Measurements from ENCODE around the gene KIF1B. TPM values are rescaled to one million over a fixed set of nuclear protein-coding genes. Genes with fewer than 3 reads are reported as not detected.
A peak's percentile ranks its signal among the peaks of the same experiment; 100 is the strongest.

KIF1B gene
- total RNA-seq, 1 experiment from 2014 or later, result 57.7 TPM

DNA sequence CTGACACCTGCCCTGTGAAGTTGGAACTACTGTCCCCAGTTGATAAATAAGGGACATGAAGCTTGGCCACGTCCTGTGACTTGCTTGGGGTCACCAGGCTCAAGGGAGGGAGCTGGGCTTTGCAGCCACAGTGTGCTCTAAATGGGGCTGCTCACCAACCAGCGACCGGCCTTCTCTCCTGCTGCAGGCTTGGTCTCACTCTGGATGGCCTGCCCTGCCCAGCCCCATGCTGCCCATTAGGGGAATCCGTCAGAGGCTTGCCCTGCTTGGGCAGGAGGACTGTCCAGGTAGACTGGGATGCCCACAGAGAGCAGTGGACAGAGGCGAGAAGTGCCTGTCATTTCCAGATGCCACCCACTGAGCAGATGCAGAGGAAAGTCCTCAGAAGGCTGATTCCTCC lies 218.6 kb downstream of the KIF1B start:
- Histone ChIP-seq H2BK5ac (ENCODE audit: insufficient read length, low read length) (no peak overlapping the region), H2BK15ac (ENCODE audit: low read depth, low read length) (no peak overlapping the region), H3K4me1 (ENCODE audit: insufficient read depth, low read length) (no peaks in the 10 kb centered on the region; the same call in 1 of the 2 replicates), H3K27me3 (ENCODE audit: insufficient read depth, low read length) (no peaks in the 10 kb centered on the region), H2BK12ac (ENCODE audit: insufficient read length, low read depth, low read length) (no peak overlapping the region), H3K4ac (ENCODE audit: low read depth, low read length) (no peak overlapping the region), H2BK20ac (ENCODE audit: low read depth, low read length, poor library complexity, severe bottlenecking) (no peak overlapping the region), H3K18ac (ENCODE audit: insufficient read length, low read depth, low read length) (no peak overlapping the region), H2BK120ac (ENCODE audit: low read depth, low read length, poor library complexity, severe bottlenecking) (no peak overlapping the region), H3K79me2 (ENCODE audit: insufficient read depth, low read length) (no peaks in the 10 kb centered on the region), H3K79me1 (ENCODE audit: insufficient read depth, low read depth, low read length, poor library complexity, severe bottlenecking) (no peaks in the 10 kb centered on the region), H3K56ac (ENCODE audit: insufficient read length, low read depth, low read length) (no peak overlapping the region), H3K23me2 (ENCODE audit: insufficient read length, low read depth, low read length, poor library complexity, severe bottlenecking) (peaks cover 4% of the 10 kb centered on the region), H3K9ac (ENCODE audit: extremely low read depth, insufficient read length, low read length) (no peak overlapping the region), H3T11ph (ENCODE audit: low read length) (no peak overlapping the region), H4K5ac (ENCODE audit: insufficient read length, low read depth, low read length) (no peak overlapping the region), H3K23ac (ENCODE audit: insufficient read length, low read depth, low read length) (no peak overlapping the region), H3K9me3 (ENCODE audit: control insufficient read depth, low read depth, low read length) (no peaks in the 10 kb centered on the region), H4K91ac (ENCODE audit: insufficient read length, low read depth, low read length) (no peak overlapping the region), H3K27ac (ENCODE audit: insufficient read length, low read depth, low read length) (no peak overlapping the region), H3K14ac (ENCODE audit: insufficient read depth, low read length) (no peak overlapping the region), H2AFZ (ENCODE audit: low read length) (no peak overlapping the region), H3K4me2 (ENCODE audit: insufficient read depth, insufficient read length, low read length) (no peak overlapping the region), H4K20me1 (ENCODE audit: control insufficient read depth, insufficient read depth, insufficient read length) (no peaks in the 10 kb centered on the region), H4K8ac (replicated peaks; ENCODE audit: insufficient read length, low read depth, low read length) (no peak overlapping the region), H2AK5ac (ENCODE audit: insufficient read length, low read length) (no peak overlapping the region)
- H3K9me3 Mint-ChIP-seq, result no peaks in the 10 kb centered on the region
- H3K4me1 Mint-ChIP-seq, result peaks cover 19 to 20% of the 10 kb centered on the region in 2 experiments
- peak overlapping the region in 1 of 2 experiments; percentile 35; a peak in 1 of 5 replicates for H3K4me3 Mint-ChIP-seq
- no peak overlapping the region for H3K27ac Mint-ChIP-seq
- TF ChIP-seq, protein P1, sequence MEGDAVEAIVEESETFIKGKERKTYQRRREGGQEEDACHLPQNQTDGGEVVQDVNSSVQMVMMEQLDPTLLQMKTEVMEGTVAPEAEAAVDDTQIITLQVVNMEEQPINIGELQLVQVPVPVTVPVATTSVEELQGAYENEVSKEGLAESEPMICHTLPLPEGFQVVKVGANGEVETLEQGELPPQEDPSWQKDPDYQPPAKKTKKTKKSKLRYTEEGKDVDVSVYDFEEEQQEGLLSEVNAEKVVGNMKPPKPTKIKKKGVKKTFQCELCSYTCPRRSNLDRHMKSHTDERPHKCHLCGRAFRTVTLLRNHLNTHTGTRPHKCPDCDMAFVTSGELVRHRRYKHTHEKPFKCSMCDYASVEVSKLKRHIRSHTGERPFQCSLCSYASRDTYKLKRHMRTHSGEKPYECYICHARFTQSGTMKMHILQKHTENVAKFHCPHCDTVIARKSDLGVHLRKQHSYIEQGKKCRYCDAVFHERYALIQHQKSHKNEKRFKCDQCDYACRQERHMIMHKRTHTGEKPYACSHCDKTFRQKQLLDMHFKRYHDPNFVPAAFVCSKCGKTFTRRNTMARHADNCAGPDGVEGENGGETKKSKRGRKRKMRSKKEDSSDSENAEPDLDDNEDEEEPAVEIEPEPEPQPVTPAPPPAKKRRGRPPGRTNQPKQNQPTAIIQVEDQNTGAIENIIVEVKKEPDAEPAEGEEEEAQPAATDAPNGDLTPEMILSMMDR (conservative IDR thresholded peaks at IDR 0.05), result no peak
- no peaks in the 10 kb centered on the region for H3K27me3 Mint-ChIP-seq (ENCODE audit: low read depth)
- no CpG with 5 or more reads among the region's 5 CpGs for WGBS (ENCODE audit: extremely low coverage, insufficient read length, low lambda C conversion rate)
- H3K36me3 Mint-ChIP-seq (ENCODE audit: insufficient read depth in 1 of 3, low read depth in 3 of 3), result peaks cover 0 to 8% (median 1%) of the 10 kb centered on the region in 3 experiments; a peak in 2 of 7 replicates
- no peak for DNase-seq
